CD4-positive, CD25-positive, alpha-beta regulatory T cell (primary cell): ENCODE results near the gene PLBD2. TPM values are rescaled to one million over a fixed set of nuclear protein-coding genes. Genes with fewer than 3 reads are reported as not detected.

Source experiments
- ATAC-seq, 2 donors: fragments of 150-1000 bp; cut with Tn5 transposase; one replicate each; pipeline ENCODE4 v1.10.0; 2021; ENCODE audit warnings: low read depth in 2 of 2, moderate number of reproducible peaks in 2 of 2, moderate library complexity in 1 of 2
- DNase-seq, 3 donors: peaks; one replicate each; pipeline versions ENCODE4 v3.0.0 to v3.0.0-alpha.2; 2012 to 2022; ENCODE audit warnings: mixed read lengths in 1 of 3
- H3K27ac ChIP-seq: one replicate; pipeline ENCODE4 v1.7.0; 2013; ENCODE audit warnings: mild to moderate bottlenecking, low read length; ENCODE audit not compliant: insufficient read depth, poor library complexity, severe bottlenecking
- H3K27me3 ChIP-seq: one replicate; pipeline ENCODE4 v1.7.0; 2013; ENCODE audit warnings: low read length; ENCODE audit not compliant: control insufficient read depth, insufficient read depth
- H3K36me3 ChIP-seq: one replicate; pipeline ENCODE4 v1.7.0; 2013; ENCODE audit warnings: mild to moderate bottlenecking, low read length, moderate library complexity; ENCODE audit not compliant: control insufficient read depth, insufficient read depth
- H3K4me1 ChIP-seq: 2 replicates; pipeline ENCODE4 v1.7.0; 2013; ENCODE audit warnings: mild to moderate bottlenecking, low read length; ENCODE audit not compliant: insufficient read depth, control insufficient read depth, poor library complexity, severe bottlenecking
- H3K4me3 ChIP-seq: one replicate; pipeline ENCODE4 v1.7.0; 2013; ENCODE audit warnings: low read depth, mild to moderate bottlenecking, low read length, moderate library complexity
- H3K9me3 ChIP-seq, 2 experiments: 1 replicate in 1 of 2; 2 replicates in 1 of 2; pipeline ENCODE4 v1.7.0; 2013; ENCODE audit warnings: low read length in 2 of 2, mild to moderate bottlenecking in 1 of 2, moderate library complexity in 1 of 2; ENCODE audit not compliant: control insufficient read depth in 2 of 2
- H3K27ac Mint-ChIP-seq, 3 donors: one replicate each; pipeline ENCODE4 v1.8.0; 2020 to 2022; ENCODE audit warnings: mild to moderate bottlenecking in 3 of 3, mixed read lengths in 3 of 3, moderate library complexity in 2 of 3
- H3K27me3 Mint-ChIP-seq: one replicate; pipeline ENCODE4 v1.8.0; 2022; ENCODE audit warnings: mild to moderate bottlenecking, mixed read lengths
- H3K36me3 Mint-ChIP-seq: one replicate; pipeline ENCODE4 v1.8.0; 2020; ENCODE audit warnings: mixed read lengths
- H3K4me1 Mint-ChIP-seq, 4 donors: one replicate each; pipeline ENCODE4 v1.8.0; 2020 to 2022; ENCODE audit warnings: mixed read lengths in 4 of 4, mild to moderate bottlenecking in 1 of 4
- H3K4me3 Mint-ChIP-seq, 4 donors: one replicate each; pipeline ENCODE4 v1.8.0; 2020 to 2022; ENCODE audit warnings: mild to moderate bottlenecking in 4 of 4, mixed read lengths in 4 of 4, moderate library complexity in 3 of 4
- H3K9me3 Mint-ChIP-seq, 7 donors: one replicate each; pipeline ENCODE4 v1.8.0; 2020 to 2022; ENCODE audit warnings: mixed read lengths in 7 of 7, mild to moderate bottlenecking in 3 of 7, moderate library complexity in 2 of 7
- polyA plus RNA-seq, 4 donors: library from polyadenylated mRNA; unstranded; fragments of 300-500 nt; fragmentation: Illumina TruSeq; gene quantifications; one replicate each; pipeline ENCODE4 v1.2.3, GENCODE V29; 2021
- total RNA-seq: library from RNA; stranded (reverse); gene quantifications from one replicate; pipeline ENCODE4 v1.2.3, GENCODE V29; 2022

The PLBD2 gene
- total and polyA plus RNA-seq, 5 donors from 2014 or later, result 4.9 to 14.4 (median 6.5) TPM

DNA sequence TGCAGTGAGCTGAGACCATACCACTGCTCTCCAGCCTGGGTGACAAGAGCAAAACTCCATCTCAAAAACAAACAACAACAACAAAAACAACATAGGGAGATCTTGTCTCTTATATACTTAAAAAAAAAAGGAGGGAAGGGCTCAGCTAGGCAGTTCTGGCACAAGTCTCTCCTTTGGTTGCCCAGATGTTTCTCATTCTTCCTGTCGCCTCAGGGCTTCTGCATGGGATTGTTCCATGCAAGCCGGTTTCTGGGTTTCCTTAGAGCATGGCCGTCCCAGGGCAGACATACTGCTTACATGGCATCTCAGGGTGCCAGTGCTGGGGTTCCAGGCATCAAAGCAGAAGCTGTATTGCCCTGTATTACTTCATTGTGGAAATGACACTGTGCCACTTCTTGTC is 18.3 kb upstream of the PLBD2 start:
- H3K9me3 Mint-ChIP-seq, result peaks cover 0 to under 1% (median 0%) of the 10 kb centered on the region in 7 donors
- no peak for DNase-seq
- no peak overlapping the region for H3K27ac Mint-ChIP-seq
- peak overlapping the region in 2 of 4 donors; percentile 12 to 17 for H3K4me3 Mint-ChIP-seq
- ATAC-seq, result no peak
- H3K4me1 ChIP-seq, result peaks cover 8% of the 10 kb centered on the region
- no peaks in the 10 kb centered on the region for H3K36me3 ChIP-seq
- peaks cover 0 to 10% (median 0%) of the 10 kb centered on the region in 4 donors for H3K4me1 Mint-ChIP-seq
- H3K9me3 ChIP-seq, result no peaks in the 10 kb centered on the region
- no peaks in the 10 kb centered on the region for H3K36me3 Mint-ChIP-seq
- no peaks in the 10 kb centered on the region for H3K27me3 ChIP-seq
- H3K27me3 Mint-ChIP-seq, result peaks cover 11% of the 10 kb centered on the region
- no peak overlapping the region for H3K4me3 ChIP-seq
- H3K27ac ChIP-seq, result no peak overlapping the region

GRCh38 chr12:113341535-113341934 is 16.9 kb upstream of the PLBD2 start:
- Histone ChIP-seq H3K27me3 (no peaks in the 10 kb centered on the region), H3K36me3 (no peaks in the 10 kb centered on the region), H3K27ac (no peak overlapping the region), H3K4me3 (no peak overlapping the region), H3K9me3 (no peaks in the 10 kb centered on the region), H3K4me1 (no peaks in the 10 kb centered on the region)
- Mint-ChIP-seq H3K4me1 (peaks cover 0 to 4% (median 0%) of the 10 kb centered on the region in 4 donors), H3K36me3 (no peaks in the 10 kb centered on the region), H3K4me3 (no peak overlapping the region), H3K27ac (no peak overlapping the region), H3K27me3 (peaks cover 14% of the 10 kb centered on the region), H3K9me3 (peaks cover 0 to 2% (median 0%) of the 10 kb centered on the region in 7 donors)
- ATAC-seq (no peak), DNase-seq (no peak)

DNA sequence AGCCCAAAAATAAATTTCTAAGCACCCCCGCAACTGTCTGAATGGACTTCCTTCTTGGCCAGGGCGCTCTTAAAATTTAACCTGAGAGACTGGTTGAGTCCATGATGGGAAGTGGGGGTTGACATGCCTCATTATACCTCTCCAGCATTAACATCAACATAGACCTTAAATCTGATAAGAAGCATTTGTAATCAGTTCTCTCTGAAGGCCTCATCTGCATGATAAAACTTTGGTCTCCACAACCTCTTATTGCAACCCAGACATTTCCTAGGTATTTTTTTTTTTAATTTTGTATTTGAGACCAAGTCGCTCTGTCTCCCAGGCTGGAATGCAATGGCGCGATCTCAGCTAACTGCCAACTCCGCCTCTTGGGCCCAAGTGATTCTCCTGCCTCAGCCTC is 13.1 kb upstream of the PLBD2 start:
- no peaks in the 10 kb centered on the region for H3K36me3 Mint-ChIP-seq

DNA sequence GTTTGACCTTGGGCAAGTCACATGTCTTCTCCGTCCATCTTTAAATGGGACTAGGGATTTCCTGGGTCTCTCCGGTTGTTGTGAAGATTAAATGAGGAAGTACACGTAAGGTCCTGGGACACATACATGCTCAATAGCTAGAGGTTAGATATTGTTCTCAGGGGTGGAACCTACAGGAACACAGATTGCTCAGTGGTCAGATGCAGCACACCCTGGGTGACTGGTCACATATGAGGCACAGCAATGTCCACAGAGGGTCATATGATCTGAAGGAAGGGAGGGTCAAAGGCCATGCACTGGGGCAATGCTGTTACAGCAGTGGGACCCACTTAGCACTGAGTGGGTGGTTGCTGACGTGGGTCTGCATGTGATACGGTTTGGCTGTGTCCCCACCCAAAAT is 12.0 kb upstream of the PLBD2 start:
- no peak overlapping the region for H3K27ac ChIP-seq
- no peak overlapping the region for H3K27ac Mint-ChIP-seq
- H3K9me3 ChIP-seq, result no peaks in the 10 kb centered on the region
- ATAC-seq (no peak), DNase-seq (no peak)
- H3K36me3 Mint-ChIP-seq, result no peaks in the 10 kb centered on the region
- peaks cover 17% of the 10 kb centered on the region for H3K27me3 Mint-ChIP-seq
- no peak overlapping the region for H3K4me3 Mint-ChIP-seq
- peaks cover 0 to 2% (median 0%) of the 10 kb centered on the region in 7 donors for H3K9me3 Mint-ChIP-seq
- no peak overlapping the region for H3K4me3 ChIP-seq
- no peaks in the 10 kb centered on the region for H3K4me1 Mint-ChIP-seq
- H3K4me1 ChIP-seq, result no peaks in the 10 kb centered on the region
- peaks cover 3% of the 10 kb centered on the region for H3K27me3 ChIP-seq
- no peaks in the 10 kb centered on the region for H3K36me3 ChIP-seq

More for the DNA sequence above, 13.1 kb upstream of the PLBD2 start:
- peaks cover 2% of the 10 kb centered on the region for H3K27me3 ChIP-seq
- Mint-ChIP-seq H3K27me3 (peaks cover 14% of the 10 kb centered on the region), H3K4me1 (no peaks in the 10 kb centered on the region), H3K27ac (no peak overlapping the region), H3K4me3 (no peak overlapping the region), H3K9me3 (peaks cover 0 to 2% (median 0%) of the 10 kb centered on the region in 7 donors)
- H3K4me1 ChIP-seq, result no peaks in the 10 kb centered on the region
- no peak overlapping the region for H3K4me3 ChIP-seq
- no peaks in the 10 kb centered on the region for H3K36me3 ChIP-seq
- H3K27ac ChIP-seq, result no peak overlapping the region
- H3K9me3 ChIP-seq, result no peaks in the 10 kb centered on the region
- DNase-seq, result no peak
- ATAC-seq, result no peak

DNA sequence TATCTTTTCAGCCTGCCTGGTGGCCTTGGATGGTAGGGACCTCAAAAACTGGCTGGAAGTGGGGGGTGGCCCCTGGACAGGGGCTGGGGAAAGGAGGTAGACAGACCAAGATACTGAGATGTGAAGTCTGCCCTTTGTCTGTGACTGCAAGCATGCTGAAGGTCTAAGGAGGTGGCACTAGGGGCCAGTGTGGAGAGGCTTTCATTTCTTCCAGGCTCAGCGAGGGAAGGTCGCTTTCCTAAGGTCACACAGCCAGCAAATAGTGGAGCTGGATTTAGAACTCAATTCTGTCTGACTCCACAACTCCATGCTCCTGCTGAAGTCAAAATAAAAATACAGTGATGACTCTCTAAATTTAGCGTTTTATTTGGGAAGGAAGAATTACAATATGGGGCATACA is 11.3 kb upstream of the PLBD2 start:
- H3K4me1 Mint-ChIP-seq, result no peaks in the 10 kb centered on the region
- H3K9me3 Mint-ChIP-seq, result peaks cover 0 to 2% (median 0%) of the 10 kb centered on the region in 7 donors
- ATAC-seq, result no peak
- H3K36me3 Mint-ChIP-seq, result no peaks in the 10 kb centered on the region
- peaks cover 24% of the 10 kb centered on the region for H3K27me3 Mint-ChIP-seq
- no peaks in the 10 kb centered on the region for H3K36me3 ChIP-seq
- H3K27ac ChIP-seq, result no peak overlapping the region
- H3K4me1 ChIP-seq, result no peaks in the 10 kb centered on the region
- DNase-seq, result no peak
- peak overlapping the region in 1 of 3 donors; percentile 21 for H3K27ac Mint-ChIP-seq
- H3K27me3 ChIP-seq, result peaks cover 3% of the 10 kb centered on the region
- no peak overlapping the region for H3K4me3 Mint-ChIP-seq
- H3K9me3 ChIP-seq, result no peaks in the 10 kb centered on the region
- no peak overlapping the region for H3K4me3 ChIP-seq

DNA sequence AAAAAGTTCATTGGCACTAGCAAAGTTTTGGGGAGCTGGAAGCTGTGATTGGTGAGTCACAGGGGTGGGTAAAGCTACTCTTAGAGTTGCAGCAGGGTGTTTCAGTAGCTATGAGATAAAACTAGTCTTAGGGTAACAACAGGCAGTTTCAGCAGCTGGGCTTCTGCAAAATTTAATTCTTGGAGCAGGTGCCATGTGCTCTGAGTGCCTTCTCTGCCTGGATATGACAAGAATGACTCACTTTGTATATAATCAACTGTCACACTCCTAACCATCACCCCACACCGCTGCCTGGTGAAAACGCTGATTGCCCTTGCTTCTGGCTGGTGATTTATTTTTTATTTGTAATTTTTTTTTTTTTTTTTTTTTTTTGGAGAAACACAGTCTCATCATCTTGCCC is 10.5 kb upstream of the PLBD2 start:
- Histone ChIP-seq H3K4me1 (no peaks in the 10 kb centered on the region), H3K27ac (no peak overlapping the region), H3K36me3 (no peaks in the 10 kb centered on the region), H3K27me3 (peaks cover 3% of the 10 kb centered on the region), H3K9me3 (no peaks in the 10 kb centered on the region), H3K4me3 (no peak overlapping the region)
- no peak overlapping the region for H3K27ac Mint-ChIP-seq
- no peak overlapping the region for H3K4me3 Mint-ChIP-seq
- H3K9me3 Mint-ChIP-seq, result peaks cover 0 to 2% (median 0%) of the 10 kb centered on the region in 7 donors
- peaks cover 29% of the 10 kb centered on the region for H3K27me3 Mint-ChIP-seq
- H3K36me3 Mint-ChIP-seq, result no peaks in the 10 kb centered on the region
- DNase-seq (no peak), ATAC-seq (no peak)
- peaks cover 0 to 2% (median 0%) of the 10 kb centered on the region in 4 donors for H3K4me1 Mint-ChIP-seq

DNA sequence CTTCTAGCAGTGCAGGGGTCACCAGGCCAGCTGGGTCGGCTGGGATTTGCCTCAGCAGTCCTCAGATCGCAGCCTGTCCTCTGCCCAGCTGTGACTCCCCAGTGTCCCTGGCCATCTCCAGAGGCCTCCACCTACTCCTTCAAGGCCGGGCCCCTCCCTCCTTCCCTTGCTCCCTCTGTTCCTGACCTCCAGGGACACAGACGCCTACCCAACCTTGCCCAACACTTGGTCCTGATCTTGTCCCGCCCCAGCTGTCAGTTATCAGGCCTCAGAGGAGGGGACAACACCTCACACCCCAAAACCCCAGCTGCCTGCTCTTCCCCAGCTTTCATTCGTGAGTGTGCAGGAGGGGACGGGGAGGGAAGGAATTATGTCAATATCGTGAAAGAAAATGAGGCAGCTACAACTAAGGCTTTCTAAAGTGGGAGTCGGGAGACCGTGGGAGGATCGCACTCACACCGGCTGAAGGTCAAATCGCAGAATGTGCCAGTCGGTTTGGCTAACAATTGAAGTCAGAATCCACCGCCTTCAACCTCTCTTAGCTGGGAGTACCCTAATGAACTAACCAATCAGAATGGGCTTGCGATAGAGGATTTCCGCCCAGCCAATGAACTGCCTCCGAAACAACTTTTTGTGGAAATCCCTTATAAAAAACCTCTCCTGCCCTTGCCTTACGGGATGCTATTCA is 9.4 kb upstream of the PLBD2 start:
- Histone ChIP-seq H3K27ac (no peak overlapping the region), H3K4me3 (no peak overlapping the region), H3K36me3 (no peaks in the 10 kb centered on the region), H3K27me3 (peaks cover 3% of the 10 kb centered on the region), H3K9me3 (no peaks in the 10 kb centered on the region), H3K4me1 (no peaks in the 10 kb centered on the region)
- Mint-ChIP-seq H3K27me3 (peaks cover 36% of the 10 kb centered on the region), H3K9me3 (peaks cover 0 to 2% (median 0%) of the 10 kb centered on the region in 7 donors), H3K27ac (peak overlapping the region; percentile 28 to 64 (median 55)), H3K4me1 (peaks cover 0 to 2% (median 0%) of the 10 kb centered on the region in 4 donors), H3K4me3 (no peak overlapping the region), H3K36me3 (no peaks in the 10 kb centered on the region)
- DNase-seq, result no peak
- no peak for ATAC-seq

DNA sequence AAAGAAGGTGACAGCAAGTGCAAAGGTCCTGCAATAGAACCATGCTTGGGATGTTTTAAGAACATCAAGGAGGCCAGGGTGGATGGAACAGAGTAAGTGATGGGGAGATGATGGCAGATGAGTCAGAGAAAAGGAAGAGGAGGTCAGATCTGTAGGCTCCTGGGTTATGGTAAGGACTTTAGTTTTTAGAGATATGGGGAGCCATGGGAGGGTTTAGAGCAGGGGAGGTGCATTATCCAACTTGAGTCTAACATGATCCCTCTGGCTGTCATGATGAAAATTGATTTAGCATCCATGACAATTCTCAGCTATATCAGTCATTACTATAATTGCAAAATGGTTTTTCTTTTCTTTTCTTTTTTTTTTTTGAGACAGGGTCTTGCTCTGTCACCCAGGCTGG is 7.3 kb upstream of the PLBD2 start:
- H3K27ac ChIP-seq, result no peak overlapping the region
- DNase-seq, result no peak
- no peak overlapping the region for H3K4me3 Mint-ChIP-seq

More for the DNA sequence above, 7.3 kb upstream of the PLBD2 start:
- Mint-ChIP-seq H3K27me3 (peaks cover 30% of the 10 kb centered on the region), H3K9me3 (no peaks in the 10 kb centered on the region), H3K36me3 (no peaks in the 10 kb centered on the region), H3K4me1 (peaks cover 0 to 2% (median 0%) of the 10 kb centered on the region in 4 donors), H3K27ac (peak overlapping the region in 1 of 3 donors; percentile 17)
- Histone ChIP-seq H3K9me3 (no peaks in the 10 kb centered on the region), H3K27me3 (peaks cover 3% of the 10 kb centered on the region), H3K36me3 (no peaks in the 10 kb centered on the region), H3K4me1 (no peaks in the 10 kb centered on the region), H3K4me3 (no peak overlapping the region)
- no peak for ATAC-seq
